A549 treated with Mapracorat at 1 μM for 4 hours (cell line): ENCODE data around the gene MATCAP1. TPM values are rescaled to one million over a fixed set of nuclear protein-coding genes. Genes with fewer than 3 reads are reported as not detected.

ENCODE experiments used
- total RNA-seq: library from RNA; stranded (reverse); fragments of 200-300 nt; extraction: Qiagen RNA extraction; gene quantifications from 5 replicates; pipeline ENCODE4 v1.2.3, GENCODE V29; 2022

MATCAP1 gene
- total RNA-seq, result 4.2 to 8.5 TPM (median 6.5 TPM) in 5 replicates

DNA sequence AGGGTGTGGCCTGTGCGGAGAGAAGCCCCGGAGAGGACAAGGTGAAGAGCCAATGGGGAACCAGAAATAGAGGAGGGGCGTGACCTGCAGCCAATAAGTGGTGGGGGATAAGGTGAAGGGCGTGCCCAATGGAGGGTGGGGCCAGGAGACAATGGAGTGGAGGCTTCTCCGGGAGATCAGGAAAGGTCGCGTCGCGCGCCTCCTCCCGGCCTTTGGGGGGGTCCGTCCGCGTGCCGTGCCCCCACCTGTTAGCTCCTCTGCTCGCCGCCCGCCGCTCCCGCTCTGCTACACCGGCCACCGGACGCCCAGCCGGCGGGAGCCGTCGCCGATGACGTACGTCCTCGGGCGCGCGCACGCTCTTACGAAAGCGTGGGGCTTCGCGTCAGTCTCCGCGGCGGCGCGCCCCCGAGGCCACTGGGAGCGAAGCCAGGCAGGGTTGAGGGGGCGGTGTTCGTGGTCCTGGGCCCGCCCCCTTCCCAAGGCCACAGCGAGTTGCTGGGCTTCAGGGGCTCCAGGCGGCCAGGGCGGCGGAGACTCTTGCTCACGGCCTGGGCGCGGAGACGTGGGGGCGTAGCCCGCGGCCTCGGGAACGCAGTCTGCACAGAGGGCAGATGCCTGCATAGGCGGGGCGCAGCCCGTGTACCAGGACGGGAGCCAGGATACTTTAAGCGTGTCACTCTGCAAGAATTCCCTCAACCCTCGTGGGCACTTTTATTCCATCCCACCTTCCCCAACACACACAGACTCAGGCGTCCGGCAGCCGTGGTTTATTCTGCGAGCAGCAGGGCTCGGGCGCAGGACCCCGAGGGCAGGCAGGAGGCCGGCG is at the start of gene MATCAP1:
TSS of gene MATCAP1 (minus strand) at position 337 of the 826 bp plus-strand sequence. CDS start 3,353 bp downstream, outside the sequence.

DNA sequence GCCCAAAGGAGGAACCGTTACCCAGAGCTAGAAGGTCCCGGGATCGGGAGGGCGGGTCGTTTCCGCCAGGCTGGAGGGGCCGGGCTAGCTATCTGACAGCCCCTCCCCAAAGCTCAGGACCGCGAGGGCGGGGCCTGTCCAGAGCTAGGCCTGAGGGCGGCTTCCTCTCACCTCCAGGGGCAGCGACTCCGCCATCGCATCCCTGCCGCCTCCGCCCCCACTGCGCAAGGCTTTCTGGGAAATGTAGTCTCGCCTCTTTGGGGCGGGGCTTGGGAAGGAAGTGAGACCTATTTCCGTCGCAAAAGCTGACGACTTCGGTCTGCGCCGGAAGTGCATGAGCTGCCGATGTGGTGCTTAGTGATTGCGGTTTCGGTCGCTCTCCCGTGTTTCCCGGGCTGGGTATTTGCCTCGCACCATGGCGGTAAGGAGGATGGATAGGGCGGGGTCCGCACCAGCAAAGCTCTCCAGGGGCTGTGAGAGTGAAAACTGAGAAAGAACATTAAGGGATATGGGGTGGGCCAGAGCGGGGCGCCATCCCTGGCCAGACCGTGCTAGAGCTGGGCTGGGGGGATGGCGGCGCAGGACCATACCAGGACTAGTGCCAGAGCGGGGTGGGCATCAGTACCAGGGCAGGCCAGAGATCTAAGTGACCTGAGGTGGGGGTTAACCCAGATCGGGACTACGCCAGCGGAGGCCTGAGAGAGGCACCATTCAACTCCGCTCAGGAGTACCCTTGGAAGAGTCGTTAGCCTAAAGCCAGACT is 43.2 kb upstream of the MATCAP1 start, which contains the start of gene TMEM208:
TSS of gene TMEM208 (plus strand) at position 327 of the 763 bp plus-strand sequence. CDS start at position 416, 89 bp downstream.

DNA sequence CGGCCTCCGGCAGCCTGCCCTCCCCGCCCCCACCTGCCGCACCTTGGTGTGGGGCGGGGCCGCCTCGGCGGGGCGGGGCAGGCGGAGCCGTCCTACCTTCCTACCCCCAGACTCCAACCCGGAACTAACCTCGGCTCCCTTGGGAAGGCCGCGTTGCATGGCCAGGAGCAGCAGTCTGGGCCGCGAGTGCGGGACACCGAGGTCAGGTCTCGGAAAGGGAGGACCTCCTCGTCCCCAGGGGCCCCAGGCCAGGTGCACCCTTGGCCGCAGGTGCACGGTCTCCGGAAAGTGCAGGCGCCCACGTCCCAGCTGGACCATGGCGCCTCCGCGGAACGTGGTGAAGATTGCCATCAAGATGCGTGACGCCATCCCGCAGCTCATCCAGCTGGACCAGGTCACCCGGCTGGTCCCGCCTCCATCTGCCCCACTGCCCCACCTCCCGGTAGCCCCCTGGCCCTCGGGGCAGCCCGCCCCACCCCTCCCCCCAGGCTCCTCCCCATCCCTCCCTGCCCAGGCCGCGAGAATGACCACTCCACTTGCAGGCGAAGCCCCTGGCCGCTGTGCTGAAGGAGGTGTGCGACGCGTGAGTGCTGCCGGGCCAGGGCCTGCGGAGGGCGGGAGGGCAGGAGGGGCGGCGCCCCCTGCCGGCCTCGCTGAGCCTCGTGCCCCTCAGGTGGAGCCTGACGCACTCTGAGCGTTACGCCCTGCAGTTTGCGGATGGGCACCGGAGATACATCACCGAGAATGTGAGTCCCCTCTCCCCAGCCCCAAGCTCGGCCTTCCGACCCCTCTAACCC is 15.4 kb upstream of the MATCAP1 start, which contains the start of gene ELMO3:
TSS of gene ELMO3 (plus strand) at position 121 of the 797 bp plus-strand sequence. CDS start at position 317, 196 bp downstream.

GRCh38 chr16:67191995-67192681 is 8.4 kb upstream of the MATCAP1 start, which contains the start of gene E2F4:
TSS of gene E2F4 (plus strand) at chr16:67192155. CDS start at chr16:67192228, 73 bp downstream.

GRCh38 chr16:67190041-67190440 is 6.3 kb upstream of the MATCAP1 start, which contains the start of gene EXOC3L1:
TSS of gene EXOC3L1 (minus strand) at chr16:67190136. CDS start at chr16:67189676, 460 bp downstream.

DNA sequence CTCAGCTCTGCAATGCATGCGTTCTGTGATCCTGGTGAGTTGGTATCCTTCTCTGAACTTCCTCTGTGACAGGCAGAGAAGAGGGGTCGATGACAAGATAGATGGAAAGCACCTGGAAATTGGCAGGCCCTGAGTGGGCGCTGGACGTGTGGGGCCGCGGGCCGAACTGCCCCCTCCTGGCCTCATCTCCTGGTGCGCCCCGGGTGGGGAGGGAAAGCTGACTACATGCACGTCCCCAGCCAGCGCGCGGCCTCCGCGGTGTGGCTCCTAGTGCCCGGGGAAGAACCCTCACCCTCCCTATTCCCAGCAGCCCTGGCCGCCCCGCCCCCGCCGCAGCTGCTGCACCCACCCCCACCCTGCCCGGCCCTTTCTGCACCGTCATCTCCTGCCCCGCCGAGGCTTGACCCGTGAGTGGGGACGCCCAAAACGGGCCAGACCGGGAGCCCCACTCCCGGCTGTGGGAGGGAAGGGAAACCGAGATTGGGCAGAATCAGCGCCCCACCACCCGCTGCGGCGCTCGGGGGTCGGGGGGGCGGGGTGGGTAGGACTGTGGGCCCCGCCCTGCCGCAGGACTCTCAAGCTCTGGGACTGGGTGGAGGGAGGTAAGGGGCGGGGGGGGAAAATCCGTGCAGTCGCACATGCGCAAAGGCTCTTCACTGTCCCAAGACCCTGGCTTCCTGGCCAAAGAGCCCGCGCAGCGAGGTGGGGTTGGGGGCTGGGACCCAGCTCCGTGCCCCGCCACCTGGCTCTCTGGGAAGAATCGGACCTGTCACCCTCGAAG is 13.4 kb downstream of the MATCAP1 start, which contains the start of gene NOL3:
TSS of gene NOL3 (plus strand) at position 371 of the 781 bp plus-strand sequence.

GRCh38 chr16:67164599-67165061 is 19.1 kb downstream of the MATCAP1 start, which contains the start of gene HSF4:
TSS of gene HSF4 (plus strand) at chr16:67164745. CDS start at chr16:67164812, 67 bp downstream.

GRCh38 chr16:67150833-67151396 is 32.8 kb downstream of the MATCAP1 start, which contains the start of gene B3GNT9:
TSS of gene B3GNT9 (minus strand) at chr16:67150998. CDS start at chr16:67150485, 513 bp downstream.

Other genes with a start within 250 kb of the MATCAP1 start
- 148 to 193 TPM (median 178 TPM) in 5 replicates for gene CIAO2B, start 249.6 kb downstream of the MATCAP1 start, total RNA-seq
- gene CES2, start 248.4 kb downstream of the MATCAP1 start, total RNA-seq, result 29.3 to 37.6 TPM (median 32.1 TPM) in 5 replicates
- gene CES3, start 222.7 kb downstream of the MATCAP1 start, total RNA-seq, result 2.3 to 3.6 TPM (median 2.4 TPM) in 5 replicates
- gene CES4A, start 195.4 kb downstream of the MATCAP1 start, total RNA-seq, result 1.9 to 3.3 TPM (median 2.9 TPM) in 5 replicates
- 43.4 to 64.6 TPM (median 52.4 TPM) in 5 replicates for gene CBFB, start 154.8 kb downstream of the MATCAP1 start, total RNA-seq
- 22.3 to 24.6 TPM (median 22.8 TPM) in 5 replicates for gene PHAF1, start 74.0 kb downstream of the MATCAP1 start, total RNA-seq
- 7.4 to 10.0 TPM (median 9.2 TPM) in 5 replicates for gene B3GNT9, start 33.0 kb downstream of the MATCAP1 start, total RNA-seq
- gene TRADD, start 24.1 kb downstream of the MATCAP1 start, total RNA-seq, result 15.2 to 21.9 TPM (median 21.3 TPM) in 5 replicates
- gene FBXL8, start 24.0 kb downstream of the MATCAP1 start, total RNA-seq, result 5.8 to 11.5 TPM (median 8.5 TPM) in 5 replicates
- gene HSF4, start 19.2 kb downstream of the MATCAP1 start, total RNA-seq, result 12.2 to 21.9 TPM (median 16.8 TPM) in 5 replicates
- gene NOL3, start 13.4 kb downstream of the MATCAP1 start, total RNA-seq, result 73.1 to 97.4 TPM (median 92.2 TPM) in 5 replicates
- gene EXOC3L1, start 6.2 kb upstream of the MATCAP1 start, total RNA-seq, result 0.06 to 0.32 TPM (median 0.23 TPM) in 4 of 5 replicates, not detected in the other
- 81.7 to 103 TPM (median 94.2 TPM) in 5 replicates for gene E2F4, start 8.2 kb upstream of the MATCAP1 start, total RNA-seq
- gene ELMO3, start 15.2 kb upstream of the MATCAP1 start, total RNA-seq, result 0.70 to 1.8 TPM (median 1.1 TPM) in 5 replicates
- 82.1 to 103 TPM (median 91.2 TPM) in 5 replicates for gene TMEM208, start 43.2 kb upstream of the MATCAP1 start, total RNA-seq
- gene FHOD1, start 63.5 kb upstream of the MATCAP1 start, total RNA-seq, result 40.2 to 67.1 TPM (median 60.9 TPM) in 5 replicates
- gene SLC9A5, start 65.0 kb upstream of the MATCAP1 start, total RNA-seq, result 1.1 to 1.9 TPM (median 1.5 TPM) in 5 replicates
- gene PLEKHG4, start 95.6 kb upstream of the MATCAP1 start, total RNA-seq, result 9.7 to 17.3 TPM (median 14.6 TPM) in 5 replicates
- gene KCTD19, start 142.8 kb upstream of the MATCAP1 start, total RNA-seq, result 0.08 to 0.44 TPM (median 0.20 TPM) in 4 of 5 replicates, not detected in the other
- gene LRRC36, start 142.9 kb upstream of the MATCAP1 start, total RNA-seq, result 0.08 to 0.09 TPM in 2 of 5 replicates, not detected in the others
- gene TPPP3, start 209.5 kb upstream of the MATCAP1 start, total RNA-seq, result 9.1 to 16.5 TPM (median 14.0 TPM) in 5 replicates
- gene ZDHHC1, start 232.5 kb upstream of the MATCAP1 start, total RNA-seq, result 4.8 to 8.1 TPM (median 7.1 TPM) in 5 replicates
- 1.6 to 2.4 TPM (median 2.1 TPM) in 5 replicates for gene HSD11B2, start 247.2 kb upstream of the MATCAP1 start, total RNA-seq